Osteoblast (primary cell): ENCODE measurements around the gene PROM2. TPM values are rescaled to one million over a fixed set of nuclear protein-coding genes. Genes with fewer than 3 reads are reported as not detected.

Experiments used
- DNase-seq: peaks from one replicate; pipeline ENCODE4 v3.0.0; 2011; ENCODE audit warnings: low spot score, mixed read lengths; ENCODE audit not compliant: insufficient read length; ENCODE audit errors: missing footprints
- H2AFZ ChIP-seq: 2 replicates; pipeline ENCODE4 v1.6.0; 2011; ENCODE audit warnings: mild to moderate bottlenecking, low read length
- H3K27ac ChIP-seq: 2 replicates; pipeline ENCODE4 v1.5.1; 2011; ENCODE audit warnings: mild to moderate bottlenecking, low read depth, low read length, moderate library complexity
- H3K27me3 ChIP-seq: 2 replicates; pipeline ENCODE4 v1.6.0; 2012; ENCODE audit warnings: mild to moderate bottlenecking, control low read depth, inconsistent platforms, low read length, moderate library complexity; ENCODE audit not compliant: insufficient read depth
- H3K36me3 ChIP-seq: 2 replicates; pipeline ENCODE4 v1.5.1; 2011; ENCODE audit warnings: mild to moderate bottlenecking, low read length, control low read depth, moderate library complexity; ENCODE audit not compliant: insufficient read depth
- H3K4me1 ChIP-seq: 2 replicates; pipeline ENCODE4 v1.5.1; 2011; ENCODE audit warnings: mild to moderate bottlenecking, low read length, control low read depth, moderate library complexity; ENCODE audit not compliant: insufficient read depth
- H3K4me2 ChIP-seq: 2 replicates; pipeline ENCODE4 v1.6.0; 2011; ENCODE audit warnings: mild to moderate bottlenecking, low read length; ENCODE audit not compliant: insufficient read depth
- H3K4me3 ChIP-seq: fragments of 200-600 bp; sonication (generic); 3 replicates; pipeline ENCODE4 v1.5.1; 2012; ENCODE audit warnings: mild to moderate bottlenecking, low read length, inconsistent platforms; ENCODE audit not compliant: insufficient read depth
- H3K79me2 ChIP-seq: 2 replicates; pipeline ENCODE4 v1.6.0; 2012; ENCODE audit warnings: mild to moderate bottlenecking, low read length, control low read depth, inconsistent platforms; ENCODE audit not compliant: insufficient read depth
- H3K9me3 ChIP-seq: 2 replicates; pipeline ENCODE4 v1.5.1; 2011; ENCODE audit warnings: low read depth, low read length, control low read depth
- H4K20me1 ChIP-seq: 2 replicates; pipeline ENCODE4 v1.6.0; 2012; ENCODE audit warnings: mild to moderate bottlenecking, low read length, control low read depth; ENCODE audit not compliant: insufficient read depth
- total RNA-seq: library from RNA; depleted of rRNA; stranded (reverse); fragments of >200 nt; gene quantifications from 2 replicates; pipeline ENCODE4 v1.2.3, GENCODE V29; 2012
- TF ChIP-seq, protein P1 (sequence below): IDR thresholded peaks from 2 replicates; pipeline ENCODE4 v1.5.1; 2011; ENCODE audit warnings: mild to moderate bottlenecking, low read depth, low read length, moderate library complexity; ENCODE audit errors: extremely low read depth

Gene PROM2
- total RNA-seq, 1 donor = 0.36 TPM

GRCh38 chr2:95317123-95317500 lies 42.9 kb downstream of the PROM2 start:
- H3K9me3 ChIP-seq = no peaks in the 10 kb centered on the region
- H3K36me3 ChIP-seq = no peaks in the 10 kb centered on the region
- TF ChIP-seq, protein P1, sequence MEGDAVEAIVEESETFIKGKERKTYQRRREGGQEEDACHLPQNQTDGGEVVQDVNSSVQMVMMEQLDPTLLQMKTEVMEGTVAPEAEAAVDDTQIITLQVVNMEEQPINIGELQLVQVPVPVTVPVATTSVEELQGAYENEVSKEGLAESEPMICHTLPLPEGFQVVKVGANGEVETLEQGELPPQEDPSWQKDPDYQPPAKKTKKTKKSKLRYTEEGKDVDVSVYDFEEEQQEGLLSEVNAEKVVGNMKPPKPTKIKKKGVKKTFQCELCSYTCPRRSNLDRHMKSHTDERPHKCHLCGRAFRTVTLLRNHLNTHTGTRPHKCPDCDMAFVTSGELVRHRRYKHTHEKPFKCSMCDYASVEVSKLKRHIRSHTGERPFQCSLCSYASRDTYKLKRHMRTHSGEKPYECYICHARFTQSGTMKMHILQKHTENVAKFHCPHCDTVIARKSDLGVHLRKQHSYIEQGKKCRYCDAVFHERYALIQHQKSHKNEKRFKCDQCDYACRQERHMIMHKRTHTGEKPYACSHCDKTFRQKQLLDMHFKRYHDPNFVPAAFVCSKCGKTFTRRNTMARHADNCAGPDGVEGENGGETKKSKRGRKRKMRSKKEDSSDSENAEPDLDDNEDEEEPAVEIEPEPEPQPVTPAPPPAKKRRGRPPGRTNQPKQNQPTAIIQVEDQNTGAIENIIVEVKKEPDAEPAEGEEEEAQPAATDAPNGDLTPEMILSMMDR = no peak
- H3K79me2 ChIP-seq = no peaks in the 10 kb centered on the region
- no peak for DNase-seq
- peak overlapping the region; percentile 2 for H3K27ac ChIP-seq
- H3K27me3 ChIP-seq = peaks cover 13% of the 10 kb centered on the region
- no peak overlapping the region for H2AFZ ChIP-seq
- H3K4me3 ChIP-seq = no peak overlapping the region
- H3K4me2 ChIP-seq = no peak overlapping the region
- H4K20me1 ChIP-seq = peaks cover 4% of the 10 kb centered on the region
- H3K4me1 ChIP-seq = peaks cover 29% of the 10 kb centered on the region

DNA sequence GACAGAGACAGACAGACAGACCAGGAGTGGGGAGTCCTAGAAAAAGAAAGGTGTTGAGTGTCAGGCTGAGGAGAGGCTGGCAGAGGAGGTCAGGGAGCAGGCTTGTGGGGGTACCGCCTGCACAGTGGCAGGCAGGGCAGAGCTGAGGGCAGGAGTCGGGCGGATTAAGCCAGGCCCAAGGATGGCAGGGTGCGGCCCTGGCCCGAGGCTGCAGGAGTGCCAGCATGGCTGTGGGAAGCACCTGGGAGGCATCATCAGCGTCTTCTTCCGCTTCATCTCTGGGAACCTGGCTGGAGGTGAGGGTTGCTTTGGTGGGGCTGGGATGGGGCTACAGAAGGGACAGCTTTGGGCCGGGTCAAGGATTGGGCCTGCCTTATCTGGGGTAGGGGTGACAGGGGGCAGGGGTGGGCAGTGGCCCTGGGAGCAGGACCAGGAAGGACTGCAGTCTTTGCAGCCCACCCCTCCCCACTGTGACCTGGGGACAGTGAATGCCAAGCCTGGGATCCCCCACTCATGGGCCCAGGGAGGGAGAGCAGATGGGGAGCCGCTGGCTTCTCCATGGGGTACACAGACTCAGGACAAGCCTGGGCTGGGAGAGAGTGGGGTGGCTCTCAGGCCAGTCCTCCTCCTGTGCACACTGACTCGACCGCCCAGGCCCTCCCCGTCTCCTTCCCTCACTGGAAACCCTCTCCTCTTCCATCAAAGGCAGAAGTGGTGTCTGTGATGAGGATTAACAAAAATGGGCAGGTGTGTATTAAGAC lies 43.6 kb downstream of the PROM2 start:
- no peaks in the 10 kb centered on the region for H3K79me2 ChIP-seq
- peaks cover 29% of the 10 kb centered on the region for H3K4me1 ChIP-seq
- no peaks in the 10 kb centered on the region for H3K9me3 ChIP-seq
- DNase-seq = no peak
- H3K27ac ChIP-seq = no peak overlapping the region
- H3K4me3 ChIP-seq = no peak overlapping the region
- H4K20me1 ChIP-seq = peaks cover 4% of the 10 kb centered on the region
- TF ChIP-seq, protein P1 = no peak
- H3K27me3 ChIP-seq = peaks cover 13% of the 10 kb centered on the region
- H3K4me2 ChIP-seq = no peak overlapping the region
- H2AFZ ChIP-seq = no peak overlapping the region
- H3K36me3 ChIP-seq = no peaks in the 10 kb centered on the region

DNA sequence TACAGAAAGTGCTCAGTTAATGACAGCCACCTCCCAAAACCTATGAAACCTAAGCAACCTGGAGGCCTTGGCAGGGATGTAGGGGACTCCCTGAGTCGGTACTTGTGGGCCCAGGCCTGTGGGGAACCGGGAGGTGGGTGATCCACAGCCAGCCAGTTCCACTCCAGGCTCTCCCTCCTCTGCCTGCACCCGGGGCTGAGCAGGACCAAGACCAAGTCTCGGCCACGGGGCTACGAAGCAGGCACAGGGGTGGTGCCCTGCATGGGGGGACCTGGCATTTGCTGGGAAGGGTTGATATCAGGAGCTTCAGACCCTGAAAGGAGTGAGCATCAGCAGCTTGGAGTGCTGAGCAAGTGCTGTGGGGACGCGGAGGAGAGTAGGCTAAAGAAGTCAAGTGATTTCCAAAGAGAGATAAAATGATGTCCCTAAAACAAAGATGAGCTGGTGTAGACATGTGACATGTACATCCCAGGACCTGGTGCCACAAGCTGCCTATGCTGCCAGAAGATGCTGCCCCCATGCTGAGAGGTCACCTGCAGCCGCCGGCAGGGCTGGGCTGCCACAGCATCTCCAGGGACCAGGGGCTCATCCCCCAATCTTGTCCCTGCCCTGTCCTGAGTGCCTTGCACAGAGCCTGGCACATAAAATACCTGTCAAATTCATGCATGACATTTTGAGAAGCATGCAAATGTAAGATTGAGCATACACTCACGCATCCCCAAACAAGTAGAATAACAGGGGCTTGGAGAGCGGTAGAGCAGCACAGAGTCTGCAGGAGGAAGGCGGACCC lies 44.4 kb downstream of the PROM2 start:
- peaks cover 29% of the 10 kb centered on the region for H3K4me1 ChIP-seq
- H4K20me1 ChIP-seq = peaks cover 4% of the 10 kb centered on the region
- no peak overlapping the region for H3K4me2 ChIP-seq
- no peak for DNase-seq
- peaks cover 10% of the 10 kb centered on the region for H3K27me3 ChIP-seq
- no peaks in the 10 kb centered on the region for H3K9me3 ChIP-seq
- no peaks in the 10 kb centered on the region for H3K79me2 ChIP-seq
- H3K4me3 ChIP-seq = no peak overlapping the region
- TF ChIP-seq, protein P1 = no peak
- H2AFZ ChIP-seq = no peak overlapping the region
- no peaks in the 10 kb centered on the region for H3K36me3 ChIP-seq
- H3K27ac ChIP-seq = no peak overlapping the region
